Stomach (tissue), 4 donors: Measurements from ENCODE around the gene SCYL1.

ENCODE experiments used
- EP300 ChIP-seq: sonication (generic); formaldehyde crosslinking; IDR thresholded peaks from one replicate; pipeline ENCODE4 v1.6.1; 2017; ENCODE audit warnings: antibody characterized with exemption
- POLR2A ChIP-seq, 4 donors: fragments of 450-650 bp; IDR thresholded peaks; one replicate each; pipeline ENCODE4 v1.6.1; 2016; ENCODE audit warnings: antibody characterized with exemption in 4 of 4, control low read depth in 2 of 4, mild to moderate bottlenecking in 1 of 4, moderate library complexity in 1 of 4
- POLR2AphosphoS5 ChIP-seq, 3 donors: sonication (generic); formaldehyde crosslinking; IDR thresholded peaks; one replicate each; pipeline ENCODE4 v1.6.1; 2016; ENCODE audit warnings: antibody characterized with exemption in 3 of 3
- TF ChIP-seq, protein P1 (sequence below), 7 experiments: fragments of 450-650 bp in 4 of 7; fragments of 200-600 bp in 3 of 7; sonication (generic) in 3 of 7; IDR thresholded peaks; one replicate each; pipeline ENCODE4 v1.5.1; 2016 to 2019; ENCODE audit warnings: antibody characterized with exemption in 7 of 7, control low read depth in 2 of 7, mild to moderate bottlenecking in 1 of 7

DNA sequence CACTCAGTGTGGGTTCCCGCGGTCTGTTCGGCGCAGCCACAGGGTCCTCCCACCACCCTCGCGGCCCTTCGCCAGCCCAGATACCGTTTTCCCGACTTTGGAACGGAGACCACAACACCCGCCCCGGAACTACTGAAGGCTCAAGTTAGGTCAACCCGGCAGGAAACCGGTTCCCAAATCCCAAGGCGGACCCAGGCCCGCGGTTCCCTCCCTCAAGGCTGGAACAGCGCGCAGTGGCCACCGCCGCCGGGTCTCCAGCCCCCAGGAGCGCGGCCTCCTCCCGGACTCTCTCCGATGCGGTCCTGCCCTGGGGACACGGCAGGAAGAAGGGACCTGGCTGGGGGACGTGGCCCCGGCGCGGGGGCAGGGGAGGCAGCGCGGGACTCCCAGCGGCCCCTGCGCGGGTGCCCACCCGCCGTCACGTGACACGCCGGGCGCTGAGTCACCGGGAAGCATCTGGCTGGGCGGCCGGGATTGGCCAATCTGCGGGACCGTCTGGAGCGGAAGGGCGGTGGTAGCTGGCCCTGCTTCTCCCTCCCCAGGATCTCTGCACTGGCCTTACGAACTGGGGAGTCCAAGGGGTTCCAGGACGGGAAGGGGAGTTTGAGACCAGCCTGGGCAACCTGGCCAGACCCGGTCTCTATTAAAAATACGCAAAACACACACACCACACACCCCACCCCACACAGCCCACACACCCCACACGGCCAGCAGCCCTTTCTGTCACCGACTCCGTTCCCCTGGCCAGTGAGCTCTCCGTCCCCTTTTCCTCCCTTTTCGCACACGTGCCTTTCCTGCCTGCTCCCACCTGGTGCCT lies 47.5 kb upstream of the SCYL1 start:
- TF ChIP-seq, protein P1, sequence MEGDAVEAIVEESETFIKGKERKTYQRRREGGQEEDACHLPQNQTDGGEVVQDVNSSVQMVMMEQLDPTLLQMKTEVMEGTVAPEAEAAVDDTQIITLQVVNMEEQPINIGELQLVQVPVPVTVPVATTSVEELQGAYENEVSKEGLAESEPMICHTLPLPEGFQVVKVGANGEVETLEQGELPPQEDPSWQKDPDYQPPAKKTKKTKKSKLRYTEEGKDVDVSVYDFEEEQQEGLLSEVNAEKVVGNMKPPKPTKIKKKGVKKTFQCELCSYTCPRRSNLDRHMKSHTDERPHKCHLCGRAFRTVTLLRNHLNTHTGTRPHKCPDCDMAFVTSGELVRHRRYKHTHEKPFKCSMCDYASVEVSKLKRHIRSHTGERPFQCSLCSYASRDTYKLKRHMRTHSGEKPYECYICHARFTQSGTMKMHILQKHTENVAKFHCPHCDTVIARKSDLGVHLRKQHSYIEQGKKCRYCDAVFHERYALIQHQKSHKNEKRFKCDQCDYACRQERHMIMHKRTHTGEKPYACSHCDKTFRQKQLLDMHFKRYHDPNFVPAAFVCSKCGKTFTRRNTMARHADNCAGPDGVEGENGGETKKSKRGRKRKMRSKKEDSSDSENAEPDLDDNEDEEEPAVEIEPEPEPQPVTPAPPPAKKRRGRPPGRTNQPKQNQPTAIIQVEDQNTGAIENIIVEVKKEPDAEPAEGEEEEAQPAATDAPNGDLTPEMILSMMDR (IDR thresholded peaks at IDR 0.05) = peak in 1 of 7 experiments; percentile 5
- peak in 2 of 4 donors; percentile 81 to 86 for TF ChIP-seq POLR2A (IDR thresholded peaks at IDR 0.05)
- peak; percentile 98 to 100 (median 99) for TF ChIP-seq POLR2AphosphoS5 (IDR thresholded peaks at IDR 0.05)
- peak; percentile 12 for TF ChIP-seq EP300
